ENCODE data around the gene VTI1A. TPM values are rescaled to one million over a fixed set of nuclear protein-coding genes. Genes with fewer than 3 reads are reported as not detected.

VTI1A gene
- total and polyA plus RNA-seq, 9 donors: 7.8 to 48.2 (median 20.0) TPM

GRCh38 chr10:112712536-112712935 lies 265.5 kb downstream of the VTI1A start:
- Histone ChIP-seq H3K9me3 (no peaks in the 10 kb centered on the region), H3K4me3 (no peak overlapping the region), H3K27ac (no peak overlapping the region), H3K27me3 (no peaks in the 10 kb centered on the region), H3K4me1 (ENCODE audit: insufficient read depth) (no peaks in the 10 kb centered on the region), H3K36me3 (no peaks in the 10 kb centered on the region)
- intact Hi-C loops (cut with DNase I): loop anchor here in 1 of 4 donors (10.0 kb wide), 1 partner anchor 412 kb away; no protein-coding TSS in a partner anchor
- no peak for DNase-seq
- TF ChIP-seq POLR2A (IDR thresholded peaks at IDR 0.05) (no peak), CTCF (IDR thresholded peaks at IDR 0.05) (no peak), EP300 (IDR thresholded peaks at IDR 0.05) (no peak)
- 73 to 86% (median 84%) methylated on average over 2 of the region's 2 CpGs for WGBS, 3 donors

- DNase-seq: no peak
- WGBS, 3 donors: 92 to 97% (median 96%) methylated on average over 2 of the region's 2 CpGs
Measured at GRCh38 chr10:112713411-112713810, 266.4 kb downstream of the VTI1A start.

GRCh38 chr10:112715581-112715980 lies 268.6 kb downstream of the VTI1A start:
- intact Hi-C loops (cut with DNase I): loop anchor here in 1 of 4 donors (10.0 kb wide), 1 partner anchor 409 kb away; no protein-coding TSS in a partner anchor
- WGBS, 3 donors: 89 to 93% (median 91%) methylated on average over 5 of the region's 5 CpGs
- no peaks in the 10 kb centered on the region for H3K4me1 ChIP-seq (ENCODE audit: insufficient read depth)
- H3K9me3 ChIP-seq: no peaks in the 10 kb centered on the region
- H3K36me3 ChIP-seq: no peaks in the 10 kb centered on the region
- no peak overlapping the region for H3K27ac ChIP-seq
- TF ChIP-seq POLR2A (IDR thresholded peaks at IDR 0.05): no peak
- TF ChIP-seq CTCF (IDR thresholded peaks at IDR 0.05): no peak
- no peak for TF ChIP-seq EP300 (IDR thresholded peaks at IDR 0.05)
- DNase-seq: no peak
- H3K27me3 ChIP-seq: no peaks in the 10 kb centered on the region
- no peak overlapping the region for H3K4me3 ChIP-seq

More at GRCh38 chr10:112713411-112713810, 266.4 kb downstream of the VTI1A start:
- no peaks in the 10 kb centered on the region for H3K4me1 ChIP-seq (ENCODE audit: insufficient read depth)
- H3K4me3 ChIP-seq: no peak overlapping the region
- intact Hi-C loops (cut with DNase I): loop anchor here in 1 of 4 donors (10.0 kb wide), 1 partner anchor 411 kb away; no protein-coding TSS in a partner anchor
- no peaks in the 10 kb centered on the region for H3K36me3 ChIP-seq
- no peaks in the 10 kb centered on the region for H3K27me3 ChIP-seq
- H3K9me3 ChIP-seq: no peaks in the 10 kb centered on the region
- no peak overlapping the region for H3K27ac ChIP-seq
- TF ChIP-seq POLR2A (IDR thresholded peaks at IDR 0.05): no peak
- TF ChIP-seq EP300 (IDR thresholded peaks at IDR 0.05): no peak
- no peak for TF ChIP-seq CTCF (IDR thresholded peaks at IDR 0.05)

GRCh38 chr10:112716076-112716475 lies 269.1 kb downstream of the VTI1A start:
- Histone ChIP-seq H3K27ac (no peak overlapping the region), H3K36me3 (no peaks in the 10 kb centered on the region), H3K4me1 (ENCODE audit: insufficient read depth) (no peaks in the 10 kb centered on the region), H3K27me3 (no peaks in the 10 kb centered on the region), H3K4me3 (no peak overlapping the region), H3K9me3 (no peaks in the 10 kb centered on the region)
- no peak for DNase-seq
- intact Hi-C loops (cut with DNase I): loop anchor here in 1 of 4 donors (10.0 kb wide), 1 partner anchor 409 kb away; no protein-coding TSS in a partner anchor
- TF ChIP-seq CTCF (IDR thresholded peaks at IDR 0.05) (no peak), POLR2A (IDR thresholded peaks at IDR 0.05) (no peak), EP300 (IDR thresholded peaks at IDR 0.05) (no peak)
- 96 to 98% (median 97%) methylated on average over 3 of the region's 3 CpGs for WGBS, 3 donors

Data from ovary (tissue), 9 donors.